Upper lobe of left lung (tissue), 6 donors: ENCODE measurements around the gene SATB2. TPM values are rescaled to one million over a fixed set of nuclear protein-coding genes. Genes with fewer than 3 reads are reported as not detected.

ENCODE experiments used
- ATAC-seq, 2 donors: fragments of 200-7000 bp; cut with Tn5 transposase; one replicate each; pipeline ENCODE4 v1.9.1; 2022; ENCODE audit warnings: mild to moderate bottlenecking in 2 of 2, moderate library complexity in 2 of 2; ENCODE audit not compliant: low FRiP score in 2 of 2
- DNase-seq, 2 donors: peaks; one replicate each; pipeline ENCODE4 v3.0.0-alpha.2; 2019 to 2020
- H3K27ac ChIP-seq, 4 donors: fragments of 200-600 bp; sonication (generic); one replicate each; pipeline ENCODE4 v1.5.1; 2016 to 2019
- H3K27me3 ChIP-seq, 4 donors: fragments of 200-600 bp; sonication (generic); one replicate each; pipeline ENCODE4 v1.5.1; 2017 to 2019
- H3K36me3 ChIP-seq, 4 donors: fragments of 200-600 bp; sonication (generic); one replicate each; pipeline ENCODE4 v1.5.1; 2016 to 2019
- H3K4me1 ChIP-seq, 4 donors: fragments of 200-600 bp; sonication (generic); one replicate each; pipeline ENCODE4 v1.5.1; 2018 to 2019
- H3K4me3 ChIP-seq, 4 donors: fragments of 200-600 bp; sonication (generic); one replicate each; pipeline ENCODE4 v1.5.1; 2017 to 2019; ENCODE audit warnings: mild to moderate bottlenecking in 2 of 4, moderate library complexity in 1 of 4
- H3K9me3 ChIP-seq, 4 donors: fragments of 200-600 bp; sonication (generic); one replicate each; pipeline ENCODE4 v1.5.1; 2018 to 2019
- EP300 ChIP-seq, 4 donors: sonication (generic); formaldehyde crosslinking; IDR thresholded peaks; one replicate each; pipeline ENCODE4 v1.5.1; 2017; ENCODE audit warnings: antibody characterized with exemption in 4 of 4, control low read depth in 2 of 4
- POLR2A ChIP-seq, 4 donors: fragments of 450-650 bp; IDR thresholded peaks; one replicate each; pipeline ENCODE4 v1.5.1; 2016 to 2017; ENCODE audit warnings: antibody characterized with exemption in 4 of 4, mild to moderate bottlenecking in 2 of 4
- POLR2AphosphoS5 ChIP-seq, 2 donors: sonication (generic); formaldehyde crosslinking; IDR thresholded peaks; one replicate each; pipeline ENCODE4 v1.5.1; 2017; ENCODE audit warnings: antibody characterized with exemption in 2 of 2
- WGBS, 2 donors: methylation state at CpG; one replicate each; pipeline ENCODE4 v1.1.5; 2017 to 2018; 5-methylcytosine and 5-hydroxymethylcytosine counted together
- total RNA-seq, 6 donors: library from RNA; depleted of rRNA in 4 of 6; stranded (reverse); fragments of >200 nt in 4 of 6; gene quantifications; one replicate each; pipeline versions ENCODE4 v1.1.0 to v1.2.1, GENCODE V29; 2016 to 2021
- TF ChIP-seq, protein P1 (sequence below), 6 experiments: fragments of 450-650 bp in 4 of 6; fragments of 200-600 bp in 2 of 6; sonication (generic) in 2 of 6; IDR thresholded peaks; one replicate each; pipeline ENCODE4 v1.5.1; 2016 to 2019; ENCODE audit warnings: antibody characterized with exemption in 6 of 6
- donor health status: DM: no; HTN: no; CAD: no; lungs with moderate emphysema.
- donor health status: DM: no; HTN: yes; CAD: no; lungs with severe emphysema.

The SATB2 gene
- 1 to 10 TPM; 1.7 to 9.4 (median 3.1) TPM for total RNA-seq

DNA sequence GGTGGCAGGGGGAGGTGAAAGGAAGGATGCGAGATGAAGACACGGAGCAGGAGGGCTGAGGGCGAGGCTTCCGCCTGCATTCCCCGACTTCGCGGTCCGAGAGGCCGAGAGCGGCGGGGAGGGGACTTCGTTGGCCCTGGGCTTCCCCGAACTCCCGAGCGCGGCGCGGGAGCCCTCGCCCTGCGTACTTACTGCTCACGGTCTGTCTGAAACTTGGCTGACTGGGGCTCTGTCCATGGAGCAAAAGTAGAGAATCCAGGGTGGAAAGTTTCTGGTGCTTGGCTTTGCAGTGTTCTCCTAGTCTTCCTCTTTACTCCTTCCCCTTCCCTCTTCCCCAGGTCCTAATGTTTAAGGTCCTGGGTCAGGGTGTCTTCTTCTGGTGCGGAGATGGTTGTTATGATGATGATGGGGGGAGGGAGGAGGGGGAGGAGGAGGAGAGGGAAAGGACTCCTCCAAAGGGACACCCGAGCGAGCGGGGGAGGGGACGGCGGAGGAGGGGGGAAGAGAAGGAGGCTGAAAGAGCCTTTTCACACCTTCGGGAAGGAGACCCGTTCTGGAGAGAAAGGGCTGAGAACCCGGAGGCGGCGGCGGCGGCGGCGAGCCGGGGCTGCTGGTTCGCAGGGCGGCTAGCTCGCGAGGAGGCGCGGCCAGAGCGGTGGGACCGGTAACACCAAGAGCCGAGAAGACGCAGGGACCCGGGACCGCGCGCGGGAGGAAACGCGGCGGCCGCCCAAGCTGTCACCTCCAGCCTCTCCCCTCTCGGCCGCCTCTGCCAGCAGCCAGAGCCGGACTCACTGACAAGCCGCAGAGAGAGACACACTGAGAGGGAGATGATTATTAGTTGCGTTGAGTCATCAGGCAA lies at the start of gene SATB2:
TSS of gene SATB2 (minus strand) at position 793 of the 862 bp plus-strand sequence. CDS start 1,902 bp downstream, outside the sequence.
- peaks cover 0 to 6% (median 0%) of the 10 kb centered on the region in 4 donors for H3K9me3 ChIP-seq
- H3K27ac ChIP-seq: peak within 1 kb of the TSS; percentile 47 to 75 (median 70)
- no peaks in the 10 kb centered on the region for H3K36me3 ChIP-seq
- ATAC-seq: peak; percentile 12 to 34
- H3K27me3 ChIP-seq: peaks cover 3 to 63% (median 34%) of the 10 kb centered on the region in 4 donors
- TF ChIP-seq, protein P1, sequence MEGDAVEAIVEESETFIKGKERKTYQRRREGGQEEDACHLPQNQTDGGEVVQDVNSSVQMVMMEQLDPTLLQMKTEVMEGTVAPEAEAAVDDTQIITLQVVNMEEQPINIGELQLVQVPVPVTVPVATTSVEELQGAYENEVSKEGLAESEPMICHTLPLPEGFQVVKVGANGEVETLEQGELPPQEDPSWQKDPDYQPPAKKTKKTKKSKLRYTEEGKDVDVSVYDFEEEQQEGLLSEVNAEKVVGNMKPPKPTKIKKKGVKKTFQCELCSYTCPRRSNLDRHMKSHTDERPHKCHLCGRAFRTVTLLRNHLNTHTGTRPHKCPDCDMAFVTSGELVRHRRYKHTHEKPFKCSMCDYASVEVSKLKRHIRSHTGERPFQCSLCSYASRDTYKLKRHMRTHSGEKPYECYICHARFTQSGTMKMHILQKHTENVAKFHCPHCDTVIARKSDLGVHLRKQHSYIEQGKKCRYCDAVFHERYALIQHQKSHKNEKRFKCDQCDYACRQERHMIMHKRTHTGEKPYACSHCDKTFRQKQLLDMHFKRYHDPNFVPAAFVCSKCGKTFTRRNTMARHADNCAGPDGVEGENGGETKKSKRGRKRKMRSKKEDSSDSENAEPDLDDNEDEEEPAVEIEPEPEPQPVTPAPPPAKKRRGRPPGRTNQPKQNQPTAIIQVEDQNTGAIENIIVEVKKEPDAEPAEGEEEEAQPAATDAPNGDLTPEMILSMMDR (IDR thresholded peaks at IDR 0.05): no peak
- TF ChIP-seq POLR2A (IDR thresholded peaks at IDR 0.05): no peak
- TF ChIP-seq POLR2AphosphoS5 (IDR thresholded peaks at IDR 0.05): no peak
- TF ChIP-seq EP300 (IDR thresholded peaks at IDR 0.05): no peak
- H3K4me1 ChIP-seq: peaks cover 38 to 51% (median 44%) of the 10 kb centered on the region in 4 donors
- 0 to 3% methylated on average over 60 of the region's 61 CpGs for WGBS, 2 donors
- DNase-seq: peak in 1 of 2 donors; percentile 90
- peak within 1 kb of the TSS; percentile 67 to 99 (median 94) for H3K4me3 ChIP-seq

DNA sequence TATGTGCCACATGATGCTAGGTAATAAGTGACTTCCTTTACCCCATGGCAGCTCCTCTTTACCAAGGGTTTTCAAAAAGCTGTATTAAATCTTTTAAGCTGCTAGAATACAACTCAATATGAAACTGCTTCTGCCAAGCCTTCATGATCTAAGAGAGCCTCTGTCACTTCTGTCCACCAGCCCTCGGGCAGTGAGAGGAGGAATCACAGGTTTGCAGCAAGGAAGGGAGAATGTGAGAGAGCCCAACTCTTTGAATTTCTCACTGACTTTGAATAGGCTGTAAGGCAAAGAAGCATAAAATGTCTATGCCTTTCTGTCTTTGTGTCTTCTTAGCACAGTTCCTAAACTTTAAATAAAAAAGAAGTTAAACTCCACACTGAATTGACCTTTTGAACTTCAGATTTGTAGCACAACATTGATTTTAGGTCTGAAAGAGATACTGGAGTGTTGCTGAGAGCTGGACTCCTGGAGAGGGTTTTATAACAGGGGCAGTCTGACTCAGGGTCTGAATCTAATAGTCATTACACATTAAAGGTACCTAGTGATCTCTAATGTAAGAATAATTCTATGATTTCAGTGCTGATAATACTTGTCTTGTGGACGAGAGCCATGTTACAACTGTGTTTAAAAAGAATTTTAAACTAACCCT lies 48.1 kb upstream of the SATB2 start:
- H3K27ac ChIP-seq: no peak overlapping the region
- 39 to 67% methylated on average over 2 of the region's 2 CpGs for WGBS, 2 donors
- H3K4me3 ChIP-seq: no peak overlapping the region
- H3K4me1 ChIP-seq: no peaks in the 10 kb centered on the region
- ATAC-seq (no peak), DNase-seq (no peak)
- H3K9me3 ChIP-seq: no peaks in the 10 kb centered on the region
- TF ChIP-seq POLR2A (IDR thresholded peaks at IDR 0.05) (no peak), EP300 (IDR thresholded peaks at IDR 0.05) (no peak), POLR2AphosphoS5 (IDR thresholded peaks at IDR 0.05) (no peak)
- TF ChIP-seq, protein P1 (IDR thresholded peaks at IDR 0.05): no peak
- H3K36me3 ChIP-seq: no peaks in the 10 kb centered on the region
- H3K27me3 ChIP-seq: no peaks in the 10 kb centered on the region

DNA sequence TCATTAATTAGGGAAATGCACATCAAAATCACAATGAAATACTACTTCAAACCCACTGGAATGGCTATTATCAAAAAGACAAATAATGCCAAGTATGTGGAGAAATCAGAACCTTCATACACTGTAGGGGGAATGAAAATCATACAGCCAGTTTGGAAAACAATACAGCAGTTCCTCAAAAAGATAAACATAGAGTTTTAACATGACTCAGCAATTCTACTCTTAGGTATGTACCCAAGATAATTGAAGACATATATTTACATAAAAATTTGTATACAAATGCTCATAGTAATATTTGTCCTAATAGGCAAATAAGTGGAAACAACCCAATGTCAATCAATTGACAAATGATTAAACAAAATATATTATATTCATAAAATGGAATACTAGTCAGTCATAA lies 45.4 kb upstream of the SATB2 start:
- ATAC-seq: no peak
- no peak for DNase-seq
- H3K36me3 ChIP-seq: no peaks in the 10 kb centered on the region
- H3K27ac ChIP-seq: no peak overlapping the region
- H3K4me3 ChIP-seq: no peak overlapping the region
- no peaks in the 10 kb centered on the region for H3K4me1 ChIP-seq
- H3K27me3 ChIP-seq: no peaks in the 10 kb centered on the region
- TF ChIP-seq EP300 (IDR thresholded peaks at IDR 0.05): no peak
- TF ChIP-seq, protein P1 (IDR thresholded peaks at IDR 0.05): no peak
- no peak for TF ChIP-seq POLR2AphosphoS5 (IDR thresholded peaks at IDR 0.05)
- TF ChIP-seq POLR2A (IDR thresholded peaks at IDR 0.05): no peak
- no peaks in the 10 kb centered on the region for H3K9me3 ChIP-seq

DNA sequence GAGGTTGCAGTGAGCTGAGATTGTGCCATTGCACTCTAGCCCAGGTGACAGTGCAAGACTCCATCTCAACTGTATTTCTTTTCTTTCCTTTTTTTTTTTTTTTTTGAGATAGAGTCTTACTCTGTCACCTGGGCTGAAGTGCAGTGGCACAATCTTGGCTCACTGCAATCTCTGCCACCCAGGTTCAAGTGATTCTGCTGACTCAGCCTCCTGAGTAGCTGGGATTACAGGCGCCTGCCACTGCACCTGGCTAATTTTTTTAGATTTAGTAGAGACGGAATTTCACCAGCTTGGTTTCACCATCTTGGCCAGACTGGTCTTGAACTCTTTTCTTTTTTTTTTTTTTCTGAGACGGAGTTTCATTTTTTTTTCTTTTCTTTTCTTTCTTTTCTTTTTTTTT lies 41.3 kb upstream of the SATB2 start:
- DNase-seq: no peak
- 85 to 100% methylated on average over 2 to 3 of the region's 3 CpGs for WGBS, 2 donors
- no peak overlapping the region for H3K27ac ChIP-seq
- no peaks in the 10 kb centered on the region for H3K4me1 ChIP-seq
- H3K36me3 ChIP-seq: no peaks in the 10 kb centered on the region
- no peak overlapping the region for H3K4me3 ChIP-seq
- H3K27me3 ChIP-seq: no peaks in the 10 kb centered on the region
- TF ChIP-seq POLR2AphosphoS5 (IDR thresholded peaks at IDR 0.05): no peak
- TF ChIP-seq, protein P1 (IDR thresholded peaks at IDR 0.05): no peak
- no peak for TF ChIP-seq EP300 (IDR thresholded peaks at IDR 0.05)
- H3K9me3 ChIP-seq: no peaks in the 10 kb centered on the region
- ATAC-seq: no peak
